Frontal cortex (tissue), 4 donors: Measurements from ENCODE around the gene PSMD6. TPM values are rescaled to one million over a fixed set of nuclear protein-coding genes. Genes with fewer than 3 reads are reported as not detected.

Source experiments
- DNase-seq, 2 donors: peaks; one replicate each; pipeline ENCODE4 v3.0.0; 2012; ENCODE audit warnings: low spot score in 2 of 2
- FAIRE-seq: peaks from 2 replicates; lab custom pipeline; 2012; peaks lifted over from hg19 to GRCh38; lab: Jason Lieb, UNC
- total RNA-seq: library from RNA; depleted of rRNA; stranded (reverse); fragments of >200 nt; gene quantifications from one replicate; pipeline ENCODE4 v1.2.3, GENCODE V29; 2014
- donor health status: control.
- donor health status: control.
- donor health status: control.

Gene PSMD6
- total RNA-seq, result 63.2 TPM

GRCh38 chr3:64023187-64023860 lies at the start of gene PSMD6:
PSMD6 (minus strand) TSS chr3:64023494; CDS start chr3:64023419, 75 bp downstream.
- DNase-seq, result peak; percentile 71 to 78

GRCh38 chr3:64072126-64072525 lies 48.8 kb upstream of the PSMD6 start:
- FAIRE-seq (no peak), DNase-seq (no peak)

More at GRCh38 chr3:64023187-64023860, at the start of gene PSMD6:
- no peak for FAIRE-seq

- FAIRE-seq, result no peak
- no peak for DNase-seq
These were observed 47.4 kb upstream of the PSMD6 start for GRCh38 chr3:64070704-64071103.

- no peak for FAIRE-seq
- DNase-seq, result no peak
These were observed 44.4 kb upstream of the PSMD6 start for GRCh38 chr3:64067506-64068346.

- no peak for FAIRE-seq
These were observed 41.5 kb upstream of the PSMD6 start for GRCh38 chr3:64064804-64065203.

GRCh38 chr3:64063983-64064438 lies 40.7 kb upstream of the PSMD6 start:
- DNase-seq (no peak), FAIRE-seq (no peak)

More at GRCh38 chr3:64064804-64065203, 41.5 kb upstream of the PSMD6 start:
- DNase-seq, result no peak

- DNase-seq, result no peak
- FAIRE-seq, result no peak
These were observed 40.1 kb upstream of the PSMD6 start for GRCh38 chr3:64063207-64063982.

- DNase-seq (no peak), FAIRE-seq (no peak)
These were observed 38.3 kb upstream of the PSMD6 start for GRCh38 chr3:64061628-64062027.

- DNase-seq (no peak), FAIRE-seq (no peak)
These were observed 36.3 kb upstream of the PSMD6 start for GRCh38 chr3:64059484-64060175.

GRCh38 chr3:64058566-64058965 lies 35.3 kb upstream of the PSMD6 start:
- no peak for FAIRE-seq
- DNase-seq, result no peak

GRCh38 chr3:64057231-64057630 lies 33.9 kb upstream of the PSMD6 start:
- FAIRE-seq (no peak), DNase-seq (no peak)

- no peak for DNase-seq
- no peak for FAIRE-seq
These were observed 33.4 kb upstream of the PSMD6 start for GRCh38 chr3:64056606-64057180.

GRCh38 chr3:64055076-64055475 lies 31.8 kb upstream of the PSMD6 start:
- no peak for FAIRE-seq
- DNase-seq, result no peak

- no peak for FAIRE-seq
These were observed 31.2 kb upstream of the PSMD6 start for GRCh38 chr3:64054488-64054887.

GRCh38 chr3:64053581-64053980 lies 30.3 kb upstream of the PSMD6 start:
- FAIRE-seq, result no peak
- no peak for DNase-seq

More at GRCh38 chr3:64054488-64054887, 31.2 kb upstream of the PSMD6 start:
- no peak for DNase-seq

GRCh38 chr3:64053117-64053516 lies 29.8 kb upstream of the PSMD6 start:
- DNase-seq (no peak), FAIRE-seq (no peak)

GRCh38 chr3:64049832-64050231 lies 26.5 kb upstream of the PSMD6 start:
- no peak for FAIRE-seq
- no peak for DNase-seq

GRCh38 chr3:64049136-64049535 lies 25.8 kb upstream of the PSMD6 start:
- DNase-seq, result no peak
- FAIRE-seq, result no peak

GRCh38 chr3:64048631-64049061 lies 25.4 kb upstream of the PSMD6 start:
- FAIRE-seq (no peak), DNase-seq (no peak)
